Caco-2 (cell line): ENCODE data around the gene NECAB2. TPM values are rescaled to one million over a fixed set of nuclear protein-coding genes. Genes with fewer than 3 reads are reported as not detected.

ENCODE experiments used
- BruUV-seq: library from RNA; stranded (reverse); fragments of 400-500 nt; replicated peaks from 2 replicates; lab custom pipeline; 2021; lab: Mats Ljungman, UMichigan
- CTCF ChIA-PET: fragments of 300-600 bp; sonication (Branson Sonifier 250); formaldehyde crosslinking; loops from one replicate; lab custom pipeline; 2022; ENCODE audit warnings: antibody characterized with exemption; lab: Charles Lee
- POLR2A ChIA-PET: fragments of 300-600 bp; sonication (Branson Sonifier 250); formaldehyde crosslinking; loops from one replicate; lab custom pipeline; 2022; ENCODE audit warnings: antibody characterized with exemption; lab: Charles Lee
- DNase-seq, 2 experiments: peaks; one replicate each; pipeline versions ENCODE4 v3.0.0 to v3.0.0-alpha.2; 2020 to 2022
- H3K27me3 ChIP-seq: replicated peaks from 2 replicates; pipeline ENCODE4 v1.6.0; 2011; ENCODE audit warnings: low read length; ENCODE audit not compliant: control insufficient read depth, insufficient read depth
- H3K36me3 ChIP-seq: 2 replicates; pipeline ENCODE4 v1.5.1; 2011; ENCODE audit warnings: low read length; ENCODE audit not compliant: control insufficient read depth, insufficient read depth
- H3K4me1 ChIP-seq: fragments of 250-450 bp; sonication (Bioruptor Pico); 2 replicates; pipeline ENCODE4 v1.5.1; 2020; ENCODE audit warnings: mild to moderate bottlenecking
- H3K4me3 ChIP-seq: 2 replicates; pipeline ENCODE4 v1.5.1; 2011; ENCODE audit warnings: low read depth, mild to moderate bottlenecking, control low read depth, low read length
- H3K9me3 ChIP-seq: fragments of 250-450 bp; sonication (Bioruptor Pico); 2 replicates; pipeline ENCODE4 v1.5.1; 2020; ENCODE audit warnings: mild to moderate bottlenecking, moderate library complexity
- H3K27ac Mint-ChIP-seq: one replicate; pipeline ENCODE4 v1.8.0; 2022; ENCODE audit warnings: mixed read lengths; ENCODE audit not compliant: unreplicated experiment
- H3K27me3 Mint-ChIP-seq: one replicate; pipeline ENCODE4 v1.8.0; 2022; ENCODE audit warnings: mixed read lengths; ENCODE audit not compliant: insufficient read depth, unreplicated experiment
- H3K36me3 Mint-ChIP-seq: one replicate; pipeline ENCODE4 v1.8.0; 2022; ENCODE audit warnings: mild to moderate bottlenecking, mixed read lengths; ENCODE audit not compliant: insufficient read depth, unreplicated experiment
- H3K4me1 Mint-ChIP-seq: one replicate; pipeline ENCODE4 v1.8.0; 2022; ENCODE audit warnings: low read depth, mixed read lengths; ENCODE audit not compliant: unreplicated experiment
- H3K4me3 Mint-ChIP-seq: one replicate; pipeline ENCODE4 v1.8.0; 2022; ENCODE audit warnings: mild to moderate bottlenecking, moderate library complexity, mixed read lengths; ENCODE audit not compliant: unreplicated experiment
- H3K9me3 Mint-ChIP-seq: one replicate; pipeline ENCODE4 v1.8.0; 2022; ENCODE audit warnings: mixed read lengths; ENCODE audit not compliant: unreplicated experiment
- CTCF ChIP-seq, 2 experiments: fragments of 200-600 bp in 1 of 2; IDR thresholded peaks; 1 replicate in 1 of 2; 2 replicates in 1 of 2; pipeline versions ENCODE4 v1.5.1 to v1.8.0; 2011 to 2022; ENCODE audit warnings: antibody characterized with exemption in 1 of 2, control low read depth in 1 of 2, inconsistent platforms in 1 of 2, low read depth in 1 of 2, low read length in 1 of 2, mild to moderate bottlenecking in 1 of 2, moderate library complexity in 1 of 2; ENCODE audit not compliant: insufficient read depth in 1 of 2, severe bottlenecking in 1 of 2, unreplicated experiment in 1 of 2
- intact Hi-C: fragments of 100-400 bp; cut with micrococcal nuclease; formaldehyde crosslinking; loops from one replicate; pipeline ENCODE4 v1.10.0; 2022; ENCODE audit not compliant: unreplicated experiment
- total RNA-seq: library from RNA; stranded (reverse); gene quantifications from 2 replicates; pipeline ENCODE4 v1.2.3, GENCODE V29; 2022

Gene NECAB2
- total RNA-seq, 1 experiment from 2014 or later = 0.68 TPM

GRCh38 chr16:84015399-84015798 lies 47.4 kb downstream of the NECAB2 start:
- intact Hi-C loops = no loop called here
- Histone ChIP-seq H3K9me3 (peaks cover 8% of the 10 kb centered on the region), H3K4me3 (no peak overlapping the region), H3K36me3 (no peaks in the 10 kb centered on the region), H3K4me1 (no peaks in the 10 kb centered on the region), H3K27me3 (no peaks in the 10 kb centered on the region)
- Mint-ChIP-seq H3K27me3 (no peaks in the 10 kb centered on the region), H3K27ac (no peak overlapping the region), H3K36me3 (no peaks in the 10 kb centered on the region), H3K4me1 (no peaks in the 10 kb centered on the region), H3K9me3 (peaks cover 28% of the 10 kb centered on the region), H3K4me3 (no peak overlapping the region)
- BruUV-seq = no TSS peak
- no peak for DNase-seq
- no peak for TF ChIP-seq CTCF (IDR thresholded peaks at IDR 0.05; ENCODE audit: insufficient read depth in 1 of 2, low read depth in 1 of 2, low read length in 1 of 2, severe bottlenecking in 1 of 2, unreplicated experiment in 1 of 2)
- POLR2A ChIA-PET = no interaction called here
- CTCF ChIA-PET = no interaction called here

- no peak overlapping the region for H3K27ac Mint-ChIP-seq
- intact Hi-C loops = no loop called here
- H3K27me3 ChIP-seq = no peaks in the 10 kb centered on the region
- ChIA-PET CTCF (no interaction called here), POLR2A (no interaction called here)
- H3K4me1 ChIP-seq = no peaks in the 10 kb centered on the region
- H3K27me3 Mint-ChIP-seq = no peaks in the 10 kb centered on the region
- no peak for TF ChIP-seq CTCF (IDR thresholded peaks at IDR 0.05; ENCODE audit: insufficient read depth in 1 of 2, low read depth in 1 of 2, low read length in 1 of 2, severe bottlenecking in 1 of 2, unreplicated experiment in 1 of 2)
- no peaks in the 10 kb centered on the region for H3K36me3 ChIP-seq
- H3K4me3 ChIP-seq = no peak overlapping the region
- no peak overlapping the region for H3K4me3 Mint-ChIP-seq
- no peaks in the 10 kb centered on the region for H3K36me3 Mint-ChIP-seq
- BruUV-seq = no TSS peak
- H3K4me1 Mint-ChIP-seq = no peaks in the 10 kb centered on the region
- H3K9me3 ChIP-seq = peaks cover 13% of the 10 kb centered on the region
- DNase-seq = no peak
- peaks cover 39% of the 10 kb centered on the region for H3K9me3 Mint-ChIP-seq
Measured at GRCh38 chr16:84016477-84016876, 48.4 kb downstream of the NECAB2 start.

- Mint-ChIP-seq H3K4me3 (no peak overlapping the region), H3K9me3 (peaks cover 43% of the 10 kb centered on the region), H3K36me3 (no peaks in the 10 kb centered on the region), H3K4me1 (no peaks in the 10 kb centered on the region), H3K27me3 (no peaks in the 10 kb centered on the region), H3K27ac (no peak overlapping the region)
- intact Hi-C loops = no loop called here
- Histone ChIP-seq H3K9me3 (peaks cover 18% of the 10 kb centered on the region), H3K4me3 (no peak overlapping the region), H3K27me3 (no peaks in the 10 kb centered on the region), H3K4me1 (peaks cover 4% of the 10 kb centered on the region), H3K36me3 (no peaks in the 10 kb centered on the region)
- CTCF ChIA-PET = no interaction called here
- POLR2A ChIA-PET = no interaction called here
- no peak for DNase-seq
- TF ChIP-seq CTCF (IDR thresholded peaks at IDR 0.05; ENCODE audit: insufficient read depth in 1 of 2, low read depth in 1 of 2, low read length in 1 of 2, severe bottlenecking in 1 of 2, unreplicated experiment in 1 of 2) = no peak
- BruUV-seq = no TSS peak
Measured at GRCh38 chr16:84018710-84019109, 50.7 kb downstream of the NECAB2 start.
